Natural killer cell (primary cell): Measurements from ENCODE around the gene FLCN. TPM values are rescaled to one million over a fixed set of nuclear protein-coding genes. Genes with fewer than 3 reads are reported as not detected.

Experiments
- ATAC-seq, 3 donors: fragments of 150-1000 bp in 2 of 3; fragments of 200-7000 bp in 1 of 3; cut with Tn5 transposase; 1 replicate in 1 of 3; 2 replicates in 2 of 3; pipeline ENCODE4 v1.10.0; 2021; ENCODE audit warnings: mild to moderate bottlenecking in 2 of 3, moderate library complexity in 2 of 3
- DNase-seq, 2 donors: peaks; one replicate each; pipeline versions ENCODE4 v3.0.0 to v3.0.0-alpha.2; 2013 to 2021; ENCODE audit warnings: mixed read lengths in 1 of 2
- H3K27ac ChIP-seq: one replicate; pipeline ENCODE4 v1.5.1; 2013; ENCODE audit warnings: mild to moderate bottlenecking, low read length
- H3K27me3 ChIP-seq: one replicate; pipeline ENCODE4 v1.6.1; 2013; ENCODE audit warnings: low read length; ENCODE audit not compliant: control insufficient read depth, insufficient read depth
- H3K36me3 ChIP-seq: one replicate; pipeline ENCODE4 v1.6.1; 2013; ENCODE audit warnings: low read length; ENCODE audit not compliant: control insufficient read depth, insufficient read depth
- H3K4me1 ChIP-seq: one replicate; pipeline ENCODE4 v1.6.1; 2013; ENCODE audit warnings: low read length; ENCODE audit not compliant: control insufficient read depth, insufficient read depth
- H3K4me3 ChIP-seq: one replicate; pipeline ENCODE4 v1.5.1; 2013; ENCODE audit warnings: low read length
- H3K9me3 ChIP-seq: one replicate; pipeline ENCODE4 v1.6.1; 2013; ENCODE audit warnings: low read length; ENCODE audit not compliant: control insufficient read depth, insufficient read depth
- H3K27ac Mint-ChIP-seq, 2 donors: one replicate each; pipeline ENCODE4 v1.8.0; 2022; ENCODE audit warnings: mild to moderate bottlenecking in 2 of 2, mixed read lengths in 2 of 2, moderate library complexity in 1 of 2
- H3K27me3 Mint-ChIP-seq, 2 donors: one replicate each; pipeline ENCODE4 v1.8.0; 2022; ENCODE audit warnings: low read depth in 2 of 2, mixed read lengths in 2 of 2
- H3K36me3 Mint-ChIP-seq: one replicate; pipeline ENCODE4 v1.8.0; 2022; ENCODE audit warnings: mixed read lengths
- H3K4me1 Mint-ChIP-seq, 2 donors: one replicate each; pipeline ENCODE4 v1.8.0; 2022; ENCODE audit warnings: mixed read lengths in 2 of 2
- H3K4me3 Mint-ChIP-seq: one replicate; pipeline ENCODE4 v1.8.0; 2022; ENCODE audit warnings: mild to moderate bottlenecking, moderate library complexity, mixed read lengths
- H3K9me3 Mint-ChIP-seq, 2 donors: one replicate each; pipeline ENCODE4 v1.8.0; 2022; ENCODE audit warnings: mixed read lengths in 2 of 2
- CTCF ChIP-seq: fragments of 200-600 bp; IDR thresholded peaks from one replicate; pipeline ENCODE4 v1.8.0; 2022; ENCODE audit warnings: antibody characterized with exemption
- WGBS: methylation state at CpG from one replicate; pipeline ENCODE4 v1.1.7; 2013; ENCODE audit warnings: missing lambda C conversion rate; ENCODE audit not compliant: insufficient coverage; 5-methylcytosine and 5-hydroxymethylcytosine counted together
- intact Hi-C: fragments of 100-400 bp; cut with micrococcal nuclease; formaldehyde crosslinking; loops from one replicate; pipeline ENCODE4 v1.14.2; 2022
- total RNA-seq, 4 donors: library from RNA; stranded (reverse); fragments of 120-200 nt in 1 of 4; gene quantifications; one replicate each; pipeline versions ENCODE4 v1.2.3 to v1.2.4, GENCODE V29; 2013 to 2022

The FLCN gene
- total RNA-seq, 3 donors from 2014 or later (not counting 1 experiment from before 2014, with no cell fraction given) = 26.7 to 43.6 (median 33.8) TPM

- intact Hi-C loops = no loop called here
- TF ChIP-seq CTCF = no peak
- H3K9me3 Mint-ChIP-seq = no peaks in the 10 kb centered on the region
- ATAC-seq (no peak), DNase-seq (no peak)
- no peaks in the 10 kb centered on the region for H3K27me3 Mint-ChIP-seq
- Histone ChIP-seq H3K4me3 (no peak overlapping the region), H3K4me1 (no peaks in the 10 kb centered on the region), H3K36me3 (peaks cover 80% of the 10 kb centered on the region), H3K27me3 (no peaks in the 10 kb centered on the region), H3K27ac (no peak overlapping the region), H3K9me3 (no peaks in the 10 kb centered on the region)
- H3K4me1 Mint-ChIP-seq = no peaks in the 10 kb centered on the region
- WGBS = 97% methylated on average over 8 of the region's 8 CpGs
- H3K36me3 Mint-ChIP-seq = peaks cover 28% of the 10 kb centered on the region
- H3K4me3 Mint-ChIP-seq = no peak overlapping the region
- no peak overlapping the region for H3K27ac Mint-ChIP-seq
Observed at GRCh38 chr17:17220529-17220928, 16.4 kb downstream of the FLCN start.

GRCh38 chr17:17217995-17218394 is 19.0 kb downstream of the FLCN start:
- Mint-ChIP-seq H3K27ac (peak overlapping the region in 1 of 2 donors; percentile 36), H3K36me3 (peaks cover 16% of the 10 kb centered on the region)

GRCh38 chr17:17216776-17217175 is 20.2 kb downstream of the FLCN start:
- ATAC-seq (no peak), DNase-seq (no peak)
- Histone ChIP-seq H3K4me3 (no peak overlapping the region), H3K36me3 (peaks cover 69% of the 10 kb centered on the region), H3K9me3 (no peaks in the 10 kb centered on the region), H3K27ac (no peak overlapping the region), H3K27me3 (no peaks in the 10 kb centered on the region), H3K4me1 (no peaks in the 10 kb centered on the region)
- no peak for TF ChIP-seq CTCF
- no peak overlapping the region for H3K27ac Mint-ChIP-seq
- no peaks in the 10 kb centered on the region for H3K9me3 Mint-ChIP-seq
- WGBS = 96% methylated on average over 16 of the region's 16 CpGs
- H3K36me3 Mint-ChIP-seq = peaks cover 16% of the 10 kb centered on the region
- H3K4me1 Mint-ChIP-seq = no peaks in the 10 kb centered on the region
- no peaks in the 10 kb centered on the region for H3K27me3 Mint-ChIP-seq
- intact Hi-C loops = no loop called here
- H3K4me3 Mint-ChIP-seq = no peak overlapping the region

More at GRCh38 chr17:17217995-17218394, 19.0 kb downstream of the FLCN start:
- Mint-ChIP-seq H3K9me3 (no peaks in the 10 kb centered on the region), H3K4me3 (no peak overlapping the region), H3K27me3 (no peaks in the 10 kb centered on the region), H3K4me1 (no peaks in the 10 kb centered on the region)
- 97% methylated on average over 3 of the region's 3 CpGs for WGBS
- DNase-seq (no peak), ATAC-seq (no peak)
- intact Hi-C loops = no loop called here
- Histone ChIP-seq H3K4me1 (no peaks in the 10 kb centered on the region), H3K4me3 (no peak overlapping the region), H3K9me3 (no peaks in the 10 kb centered on the region), H3K27me3 (no peaks in the 10 kb centered on the region), H3K27ac (no peak overlapping the region), H3K36me3 (peaks cover 76% of the 10 kb centered on the region)
- TF ChIP-seq CTCF = no peak

- no peak for ATAC-seq
- no peaks in the 10 kb centered on the region for H3K9me3 ChIP-seq
- 95% methylated on average over 13 of the region's 17 CpGs for WGBS
- no peak for DNase-seq
- Mint-ChIP-seq H3K9me3 (no peaks in the 10 kb centered on the region), H3K4me3 (no peak overlapping the region), H3K36me3 (peaks cover 16% of the 10 kb centered on the region), H3K27me3 (no peaks in the 10 kb centered on the region), H3K4me1 (no peaks in the 10 kb centered on the region), H3K27ac (no peak overlapping the region)
- H3K4me3 ChIP-seq = no peak overlapping the region
- H3K27ac ChIP-seq = no peak overlapping the region
- H3K36me3 ChIP-seq = peaks cover 63% of the 10 kb centered on the region
- H3K27me3 ChIP-seq = no peaks in the 10 kb centered on the region
- intact Hi-C loops = no loop called here
- no peaks in the 10 kb centered on the region for H3K4me1 ChIP-seq
- no peak for TF ChIP-seq CTCF
Observed at GRCh38 chr17:17216236-17216635, 20.7 kb downstream of the FLCN start.
